HFF-Myc (cell line): Measurements from ENCODE around the gene YBX2.

Source experiments
- DNase-seq: peaks from one replicate; pipeline ENCODE4 v3.0.0-alpha.2; 2011; ENCODE audit warnings: low read depth; ENCODE audit errors: extremely low read depth
- H3K4me3 ChIP-seq: replicated peaks from 2 replicates; pipeline ENCODE4 v1.5.1; 2011; ENCODE audit warnings: low read depth, mild to moderate bottlenecking, control low read depth, low read length
- TF ChIP-seq, protein P1 (sequence below): IDR thresholded peaks from 2 replicates; pipeline ENCODE4 v1.5.1; 2012; ENCODE audit warnings: mild to moderate bottlenecking, low read depth, low read length, control low read depth; ENCODE audit errors: missing control alignments

Gene YBX2

DNA sequence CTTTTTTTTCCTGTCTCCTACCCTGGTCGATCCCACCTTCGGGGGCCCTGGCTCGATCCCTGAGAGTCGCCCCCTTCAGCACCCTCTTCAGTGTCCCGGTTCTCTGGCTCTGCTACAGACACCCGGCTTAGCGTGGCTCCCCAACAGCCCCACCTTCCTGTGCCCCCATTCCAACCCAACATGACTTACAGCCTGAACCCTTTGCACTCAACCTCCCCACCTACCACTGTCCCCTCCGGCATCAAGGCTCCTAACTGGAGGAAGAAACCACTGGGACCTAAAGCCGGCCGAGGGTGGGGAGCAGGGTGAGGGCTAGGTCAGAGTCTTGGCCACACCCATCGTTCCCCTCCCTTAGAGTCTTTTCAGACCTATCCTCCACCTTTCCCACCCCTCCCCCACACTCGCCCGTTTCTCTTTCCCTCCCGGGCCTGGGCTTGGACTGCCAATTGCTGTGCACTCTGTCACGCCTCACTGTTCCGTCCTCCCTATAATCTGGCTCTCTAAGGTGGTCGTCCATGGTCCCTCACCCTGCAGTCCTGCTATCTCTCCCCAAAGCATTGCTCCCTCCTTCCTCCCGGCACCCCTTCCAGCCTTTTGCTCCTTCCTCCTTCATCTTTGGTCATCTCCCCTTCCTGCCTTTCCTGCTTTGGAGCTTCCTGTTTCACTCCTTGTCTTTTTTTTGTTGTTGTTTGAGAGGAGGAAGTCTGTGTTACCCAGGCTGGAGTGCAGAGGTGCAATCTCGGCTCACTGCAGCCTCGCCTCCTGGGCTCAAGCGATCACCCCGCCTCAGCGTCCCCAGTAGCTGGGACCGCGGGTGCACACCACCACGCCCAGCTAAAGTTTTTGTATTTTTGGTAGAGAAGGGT is 31.3 kb downstream of the YBX2 start:
- TF ChIP-seq, protein P1, sequence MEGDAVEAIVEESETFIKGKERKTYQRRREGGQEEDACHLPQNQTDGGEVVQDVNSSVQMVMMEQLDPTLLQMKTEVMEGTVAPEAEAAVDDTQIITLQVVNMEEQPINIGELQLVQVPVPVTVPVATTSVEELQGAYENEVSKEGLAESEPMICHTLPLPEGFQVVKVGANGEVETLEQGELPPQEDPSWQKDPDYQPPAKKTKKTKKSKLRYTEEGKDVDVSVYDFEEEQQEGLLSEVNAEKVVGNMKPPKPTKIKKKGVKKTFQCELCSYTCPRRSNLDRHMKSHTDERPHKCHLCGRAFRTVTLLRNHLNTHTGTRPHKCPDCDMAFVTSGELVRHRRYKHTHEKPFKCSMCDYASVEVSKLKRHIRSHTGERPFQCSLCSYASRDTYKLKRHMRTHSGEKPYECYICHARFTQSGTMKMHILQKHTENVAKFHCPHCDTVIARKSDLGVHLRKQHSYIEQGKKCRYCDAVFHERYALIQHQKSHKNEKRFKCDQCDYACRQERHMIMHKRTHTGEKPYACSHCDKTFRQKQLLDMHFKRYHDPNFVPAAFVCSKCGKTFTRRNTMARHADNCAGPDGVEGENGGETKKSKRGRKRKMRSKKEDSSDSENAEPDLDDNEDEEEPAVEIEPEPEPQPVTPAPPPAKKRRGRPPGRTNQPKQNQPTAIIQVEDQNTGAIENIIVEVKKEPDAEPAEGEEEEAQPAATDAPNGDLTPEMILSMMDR = no peak
- H3K4me3 ChIP-seq = no peak overlapping the region
- DNase-seq = no peak

- peak within 1 kb of the TSS; percentile 31 for H3K4me3 ChIP-seq
- TF ChIP-seq, protein P1 = no peak
- DNase-seq = no peak
Measured at GRCh38 chr17:7262192-7262934, 32.1 kb downstream of the YBX2 start, which contains the start of gene CLDN7. Gene CLDN7, minus strand, starts transcription at chr17:7262478. Its CDS starts 435 bp downstream, at chr17:7262043.

- peak overlapping the region; percentile 31 for H3K4me3 ChIP-seq
- TF ChIP-seq, protein P1 = no peak
- no peak for DNase-seq
Measured at GRCh38 chr17:7261379-7262191, 32.9 kb downstream of the YBX2 start.

DNA sequence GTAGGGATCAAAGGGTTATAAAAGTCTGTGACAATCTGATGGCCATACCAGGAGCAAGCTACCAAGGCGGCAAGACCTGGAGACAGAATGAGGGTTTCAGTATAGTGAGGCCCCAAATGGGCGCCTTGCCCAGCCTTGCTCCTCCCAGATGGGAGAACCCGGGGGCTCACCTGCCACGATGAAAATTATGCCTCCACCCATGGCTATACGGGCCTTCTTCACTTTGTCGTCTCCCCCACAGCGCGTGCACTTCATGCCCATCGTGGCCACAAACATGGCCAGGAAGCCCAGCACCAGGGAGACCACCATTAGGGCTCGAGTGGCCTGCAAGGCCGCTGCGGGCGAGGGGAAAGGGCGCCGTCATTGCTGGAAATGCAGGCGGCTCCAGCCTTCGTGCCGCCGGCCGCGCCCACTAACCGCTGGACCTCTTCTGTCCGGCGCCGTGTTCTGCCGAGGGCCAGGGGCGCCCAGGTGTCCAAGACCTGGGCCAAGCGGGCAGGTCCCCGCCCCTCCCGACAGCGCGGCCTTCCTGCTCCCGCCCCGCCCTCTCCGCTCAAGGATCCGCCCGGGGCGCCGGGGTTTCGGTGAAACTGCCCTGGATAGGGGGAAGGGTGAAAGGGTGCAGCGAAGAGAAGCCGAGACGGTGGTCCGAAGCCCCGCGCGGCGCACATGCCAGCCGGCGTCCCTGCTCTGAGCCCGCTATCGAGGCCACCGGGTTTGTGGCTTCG is 33.6 kb downstream of the YBX2 start:
- no peak for DNase-seq
- peak overlapping the region; percentile 31 for H3K4me3 ChIP-seq
- TF ChIP-seq, protein P1 = no peak

- no peak overlapping the region for H3K4me3 ChIP-seq
- TF ChIP-seq, protein P1 = no peak
- DNase-seq = no peak
Measured at GRCh38 chr17:7260151-7260550, 34.3 kb downstream of the YBX2 start.

- H3K4me3 ChIP-seq = no peak overlapping the region
- TF ChIP-seq, protein P1 = no peak
- DNase-seq = no peak
Measured at GRCh38 chr17:7259555-7259889, 34.9 kb downstream of the YBX2 start.
